GM18502 (cell line): ENCODE measurements around the gene DGAT2L6.
"Not testable (repeated sequence)": the region's sequence is repeated elsewhere in the genome, so short reads cannot be mapped to it uniquely, and the experiment has no call there.

Experiments used
- ATAC-seq: cut with Tn5 transposase; IDR thresholded peaks from one replicate; pipeline ENCODE4 v1.9.1; 2021; ENCODE audit warnings: mild to moderate bottlenecking; ENCODE audit not compliant: unreplicated experiment, poor library complexity

The DGAT2L6 gene

DNA sequence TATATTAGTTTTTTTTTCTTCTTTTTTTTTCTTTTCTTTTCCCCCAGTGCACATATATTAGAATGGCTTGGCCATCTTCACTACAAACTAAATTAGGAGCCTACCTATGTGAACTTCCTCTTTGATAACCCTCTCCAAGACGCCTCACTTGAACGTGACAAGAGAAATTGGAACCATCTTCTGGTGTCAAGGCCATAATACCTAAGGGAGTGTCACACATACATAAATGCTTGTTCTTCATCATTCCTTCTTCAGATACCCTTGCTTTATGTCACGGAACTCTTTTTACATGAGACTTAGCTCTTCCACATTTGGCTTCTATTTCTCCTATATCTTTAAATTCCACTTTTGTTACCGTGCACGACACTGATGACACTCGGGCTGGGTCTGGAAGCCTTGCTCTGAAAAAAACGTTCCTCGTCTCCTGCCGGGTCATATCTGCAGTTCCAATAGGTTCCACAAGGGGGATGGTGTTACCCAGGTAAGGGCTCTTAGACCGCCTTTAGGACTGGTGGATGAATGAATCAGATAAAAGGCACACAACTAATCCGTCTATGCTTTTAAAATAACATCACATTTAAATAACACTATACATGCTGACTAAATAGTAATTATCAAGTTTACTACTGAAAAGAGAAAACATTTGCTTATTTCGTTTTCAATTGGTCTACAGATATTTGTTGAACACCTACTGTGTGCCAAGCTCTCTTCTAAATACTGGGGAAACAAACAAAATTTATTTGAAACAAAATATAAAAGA, 19.9 kb downstream of the DGAT2L6 start:
- peak; percentile 86 for ATAC-seq

- no peak for ATAC-seq
These were observed 24.4 kb downstream of the DGAT2L6 start for GRCh38 chrX:70201732-70202131.

DNA sequence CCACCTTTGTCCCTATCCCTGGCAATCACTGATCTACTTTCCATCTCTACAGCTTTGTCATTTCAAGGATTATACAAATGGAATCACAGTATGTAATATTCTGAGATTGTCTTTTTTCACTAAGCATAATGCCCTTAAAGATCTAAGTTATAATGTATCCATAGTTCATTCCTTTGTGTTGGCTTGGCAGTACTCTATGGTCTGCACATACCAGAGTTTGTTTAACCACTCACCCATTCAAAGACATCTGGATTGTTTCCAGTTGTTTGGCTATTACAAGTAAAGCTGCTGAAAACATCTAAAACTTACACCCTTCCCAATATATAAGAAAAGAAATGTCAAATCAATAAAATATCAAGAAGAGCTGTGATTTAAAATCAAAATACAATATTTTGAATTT, 31.2 kb downstream of the DGAT2L6 start:
- ATAC-seq, result no peak

GRCh38 chrX:70209570-70209969, 32.3 kb downstream of the DGAT2L6 start:
- ATAC-seq, result not testable (repeated sequence)

DNA sequence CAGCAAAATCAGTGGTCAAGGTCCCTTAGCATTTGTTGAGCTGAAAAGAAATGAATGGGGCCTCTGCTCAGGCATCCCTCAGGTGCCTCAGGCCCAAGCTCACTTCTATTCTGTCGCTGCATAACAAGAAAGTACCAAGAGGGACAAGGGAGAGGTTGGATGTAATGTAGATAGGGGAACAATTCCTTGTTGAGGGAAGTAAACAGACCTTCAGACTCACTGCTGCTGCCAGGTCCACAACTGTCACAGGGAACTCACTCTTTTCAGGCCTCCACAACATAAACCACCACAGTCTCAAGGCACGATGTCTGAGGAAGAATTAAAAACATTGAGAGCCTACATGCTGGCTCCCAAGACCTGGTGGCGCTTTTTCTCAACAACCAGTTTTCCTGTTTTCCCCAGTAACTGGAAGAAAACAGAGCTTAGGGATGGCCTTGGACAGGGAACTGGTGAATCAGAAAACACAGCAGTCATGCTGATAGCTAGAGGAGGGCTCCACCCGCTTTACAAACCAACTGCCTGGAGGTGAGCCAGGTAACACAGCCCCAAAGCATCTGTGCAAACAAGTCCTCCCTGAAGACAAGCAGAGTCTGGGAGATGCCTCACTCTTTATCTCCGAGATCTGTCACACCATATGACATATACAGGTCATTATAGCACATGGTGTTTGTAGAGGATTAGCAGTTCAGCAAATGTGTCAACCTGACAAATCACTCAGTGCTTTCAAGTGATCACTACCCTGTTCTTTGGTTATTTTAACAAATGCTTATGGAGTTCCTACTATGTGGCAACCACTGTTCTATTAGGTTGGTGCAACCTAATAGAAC, 42.9 kb downstream of the DGAT2L6 start:
- no peak for ATAC-seq

DNA sequence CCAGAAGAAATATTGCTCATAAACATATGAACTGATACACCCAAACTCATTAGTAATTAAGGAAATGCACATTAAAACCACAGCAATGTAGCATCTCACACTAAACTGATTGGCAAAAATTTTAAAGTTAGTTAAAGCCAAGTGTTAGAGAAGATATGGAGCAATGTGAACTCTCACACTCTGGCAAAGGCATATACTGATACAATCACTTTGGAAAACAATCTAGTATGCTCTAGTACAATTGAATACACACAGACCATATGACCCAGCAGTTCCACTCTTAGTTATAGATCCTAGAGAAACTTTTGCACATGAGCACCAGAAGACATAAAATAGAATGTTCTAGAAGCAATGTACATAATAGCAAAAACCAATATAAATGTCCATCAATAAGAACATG, 48.8 kb downstream of the DGAT2L6 start:
- no peak for ATAC-seq

GRCh38 chrX:70226687-70227086, 49.4 kb downstream of the DGAT2L6 start:
- no peak for ATAC-seq

DNA sequence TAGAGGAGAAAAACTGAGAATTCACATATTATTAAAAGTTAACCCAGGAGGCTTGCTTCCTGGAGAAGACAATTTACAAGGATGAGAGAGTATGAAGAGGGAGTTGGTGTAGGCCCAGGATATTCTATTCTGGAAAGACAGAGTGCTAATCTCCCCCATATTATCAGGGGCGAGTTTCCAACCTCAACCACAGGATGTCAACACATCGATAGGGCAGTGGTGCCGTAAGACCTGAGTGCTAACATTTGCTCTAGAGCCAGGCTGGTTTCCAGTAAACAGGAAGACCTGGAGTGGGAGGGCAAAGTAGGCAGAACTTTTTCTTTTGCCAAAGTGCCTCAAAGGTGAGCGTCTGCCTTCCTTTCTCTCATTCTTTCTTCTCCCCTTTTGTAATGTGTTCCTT, 54.4 kb downstream of the DGAT2L6 start:
- no peak for ATAC-seq

GRCh38 chrX:70234355-70234754, 57.1 kb downstream of the DGAT2L6 start, which contains the start of gene AWAT1:
AWAT1 (plus strand) TSS chrX:70234655; CDS start chrX:70234696, 41 bp downstream.
- no peak for ATAC-seq

GRCh38 chrX:70240751-70241150, 63.5 kb downstream of the DGAT2L6 start:
- no peak for ATAC-seq

DNA sequence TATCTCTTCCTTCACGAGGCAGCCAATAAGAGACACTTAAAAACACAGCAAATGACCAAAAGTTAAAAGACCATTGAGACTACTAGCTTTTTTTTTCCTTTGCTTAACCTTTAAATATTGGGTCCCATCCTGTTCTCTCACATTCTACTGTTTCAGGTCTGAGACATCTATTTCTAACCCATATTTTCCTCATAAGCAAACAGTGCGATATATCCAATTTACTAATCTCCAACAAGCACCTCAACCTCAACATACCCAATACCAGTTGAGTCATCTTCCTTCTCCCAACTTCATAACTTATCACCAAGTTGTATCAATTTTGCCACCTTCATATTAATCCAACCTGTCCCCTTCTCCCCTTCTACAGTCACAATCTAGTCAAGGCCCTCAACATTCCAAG, 64.2 kb downstream of the DGAT2L6 start:
- ATAC-seq, result no peak

DNA sequence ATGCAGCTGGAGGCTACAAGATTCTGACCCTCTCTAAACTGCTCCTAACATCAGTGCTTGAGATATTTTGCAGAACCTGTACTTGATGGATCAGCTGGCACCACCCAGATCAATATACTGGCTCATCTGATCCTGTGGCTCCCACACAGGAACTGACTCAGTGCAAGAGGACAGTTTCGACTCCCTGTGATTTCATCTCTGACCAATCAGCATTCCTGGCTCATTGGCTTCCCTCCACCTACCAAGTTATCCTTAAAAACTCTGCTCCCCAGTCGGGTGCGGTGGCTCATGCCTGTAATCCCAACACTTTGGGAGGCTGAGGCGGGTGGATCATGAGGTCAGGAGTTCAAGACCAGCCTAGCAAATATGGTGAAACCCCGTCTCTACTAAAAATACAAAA, 66.3 kb downstream of the DGAT2L6 start:
- not testable (repeated sequence) for ATAC-seq

DNA sequence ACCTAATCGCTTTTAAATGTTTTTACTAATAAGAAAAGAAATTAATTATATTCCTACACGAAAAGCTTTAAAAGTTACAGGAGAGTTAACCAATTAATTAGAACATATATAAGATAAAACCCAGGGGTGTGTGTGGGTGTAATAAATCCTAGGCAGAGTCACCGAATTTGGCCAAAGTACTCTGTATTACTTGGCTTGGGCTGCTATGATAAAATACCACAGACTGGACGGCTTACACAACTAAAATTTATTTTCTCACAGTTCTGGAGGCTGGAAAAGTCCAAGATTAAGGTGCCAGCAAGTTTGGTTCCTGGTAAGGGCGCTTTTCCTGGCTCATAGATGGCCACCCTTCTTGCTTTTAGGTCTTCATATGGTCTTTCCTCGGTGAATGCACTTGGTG, 67.6 kb downstream of the DGAT2L6 start:
- ATAC-seq, result no peak

- no peak for ATAC-seq
These were observed 70.0 kb downstream of the DGAT2L6 start for GRCh38 chrX:70247252-70247651.

DNA sequence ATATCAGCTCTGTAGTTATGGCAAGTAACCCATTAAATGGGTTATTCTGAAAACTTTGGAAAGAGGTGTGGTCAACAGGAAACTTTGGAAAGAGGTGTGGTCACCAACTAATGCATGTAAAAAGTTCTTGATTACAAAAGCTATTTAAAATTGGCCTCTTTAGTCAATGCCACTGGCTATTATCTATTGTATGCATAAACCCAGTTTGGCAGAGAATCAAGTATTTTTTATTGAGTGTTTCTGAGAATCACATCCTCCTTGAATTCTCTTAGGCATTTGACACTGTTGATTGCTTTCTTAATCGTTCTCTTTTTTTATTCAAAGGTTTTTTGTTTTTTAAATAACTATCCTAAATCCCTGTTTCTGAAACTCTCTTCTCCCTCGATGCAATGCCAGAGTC, 75.2 kb downstream of the DGAT2L6 start:
- no peak for ATAC-seq

DNA sequence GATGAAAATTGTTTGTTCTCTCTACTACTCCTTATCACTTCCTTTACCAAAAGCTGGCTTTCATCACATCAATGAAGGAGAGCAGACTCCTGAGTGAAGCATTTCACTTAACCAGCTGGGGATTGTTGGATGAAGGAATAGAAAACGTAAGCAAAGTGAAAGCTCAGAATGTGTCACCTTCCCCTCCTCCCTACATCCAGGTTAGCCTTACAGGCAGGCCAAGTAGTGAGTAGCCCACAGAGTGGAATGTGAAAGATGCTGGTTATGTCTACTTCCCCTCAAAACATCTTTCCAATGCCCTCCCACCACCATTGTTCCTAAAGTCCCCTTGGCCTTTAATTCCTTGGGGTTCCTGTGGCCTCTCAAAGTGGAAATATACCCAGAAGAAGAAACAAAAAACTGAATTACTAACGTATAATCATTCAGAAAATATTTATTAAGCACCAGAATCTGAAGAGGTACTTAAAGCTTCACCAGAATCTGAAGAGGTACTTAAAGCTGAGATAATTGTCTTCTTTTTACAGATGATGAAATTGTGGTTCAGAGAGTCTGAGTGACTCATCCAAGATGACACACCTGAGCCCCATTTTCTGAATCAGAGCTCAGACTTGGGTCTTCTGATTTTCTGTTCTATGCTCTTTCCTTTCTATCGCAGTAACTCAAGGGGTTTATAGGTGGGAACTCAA, 76.2 kb downstream of the DGAT2L6 start:
- ATAC-seq, result no peak

DNA sequence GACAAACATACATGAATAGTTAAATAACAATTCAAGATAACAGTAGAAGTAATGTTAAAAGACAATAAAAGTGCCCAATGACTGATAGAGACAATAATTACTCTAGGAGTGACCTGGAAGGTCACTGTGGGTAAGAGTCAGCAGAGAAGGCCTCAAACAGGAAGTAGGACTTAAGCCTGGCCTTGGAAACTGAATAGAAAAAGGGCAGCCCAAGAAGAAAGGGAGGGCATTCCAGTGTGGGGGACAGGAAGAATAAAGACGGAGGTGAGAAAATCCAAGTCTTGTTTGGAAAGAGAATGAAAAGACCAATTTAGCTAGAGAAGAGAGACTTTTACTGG, 76.7 kb downstream of the DGAT2L6 start:
- no peak for ATAC-seq

DNA sequence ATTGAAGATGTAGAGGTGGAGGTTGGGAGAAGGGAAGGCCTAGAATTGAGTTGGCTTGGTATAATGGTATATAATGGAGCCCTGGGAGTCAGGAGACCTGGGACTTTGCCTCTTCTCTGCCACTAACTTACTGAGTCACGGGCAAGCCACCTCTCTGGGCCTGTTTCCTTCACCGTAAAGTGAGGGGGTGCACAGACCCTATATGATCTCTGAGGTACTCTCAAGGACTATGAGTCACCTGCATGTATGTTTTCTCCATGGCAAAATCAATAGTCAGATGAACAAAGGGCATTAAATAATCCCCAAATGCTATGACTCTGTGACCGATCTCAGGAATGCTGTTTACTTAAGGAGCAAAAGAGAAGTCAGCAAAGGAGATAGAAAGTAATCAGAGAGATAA, 77.6 kb downstream of the DGAT2L6 start:
- no peak for ATAC-seq
